Mesodermal cell (in vitro differentiated cells): ENCODE data around the gene NTN1.

Experiments used
- H3K27ac ChIP-seq: 2 replicates; pipeline ENCODE4 v1.7.0; 2013; ENCODE audit warnings: mild to moderate bottlenecking, low read depth, low read length, moderate library complexity; ENCODE audit not compliant: severe bottlenecking
- H3K36me3 ChIP-seq: 2 replicates; pipeline ENCODE4 v1.7.1; 2013; ENCODE audit warnings: mild to moderate bottlenecking, low read length, moderate library complexity; ENCODE audit not compliant: control insufficient read depth, insufficient read depth
- H3K4me1 ChIP-seq: one replicate; pipeline ENCODE4 v1.7.1; 2013; ENCODE audit warnings: mild to moderate bottlenecking, low read length; ENCODE audit not compliant: insufficient read depth, control insufficient read depth, poor library complexity, severe bottlenecking
- H3K4me3 ChIP-seq: 2 replicates; pipeline ENCODE4 v1.7.0; 2013; ENCODE audit warnings: low read length, control low read depth, mild to moderate bottlenecking; ENCODE audit not compliant: insufficient read depth, poor library complexity, severe bottlenecking; ENCODE audit errors: extremely low read depth
- H3K9me3 ChIP-seq: 2 replicates; pipeline ENCODE4 v1.7.1; 2013; ENCODE audit warnings: mild to moderate bottlenecking, low read length, moderate library complexity; ENCODE audit not compliant: control insufficient read depth
- WGBS, 2 experiments: methylation state at CpG; one replicate each; pipeline ENCODE4 v1.1.5; 2013; ENCODE audit warnings: missing lambda C conversion rate in 2 of 2; ENCODE audit not compliant: insufficient coverage in 2 of 2; 5-methylcytosine and 5-hydroxymethylcytosine counted together

Gene NTN1

GRCh38 chr17:8994319-8994718 is 27.0 kb upstream of the NTN1 start:
- WGBS, 2 experiments = 33 to 49% methylated on average over 4 to 5 of the region's 7 CpGs
- Histone ChIP-seq H3K27ac (no peak overlapping the region), H3K4me1 (no peaks in the 10 kb centered on the region), H3K36me3 (no peaks in the 10 kb centered on the region), H3K9me3 (no peaks in the 10 kb centered on the region), H3K4me3 (no peak overlapping the region)

DNA sequence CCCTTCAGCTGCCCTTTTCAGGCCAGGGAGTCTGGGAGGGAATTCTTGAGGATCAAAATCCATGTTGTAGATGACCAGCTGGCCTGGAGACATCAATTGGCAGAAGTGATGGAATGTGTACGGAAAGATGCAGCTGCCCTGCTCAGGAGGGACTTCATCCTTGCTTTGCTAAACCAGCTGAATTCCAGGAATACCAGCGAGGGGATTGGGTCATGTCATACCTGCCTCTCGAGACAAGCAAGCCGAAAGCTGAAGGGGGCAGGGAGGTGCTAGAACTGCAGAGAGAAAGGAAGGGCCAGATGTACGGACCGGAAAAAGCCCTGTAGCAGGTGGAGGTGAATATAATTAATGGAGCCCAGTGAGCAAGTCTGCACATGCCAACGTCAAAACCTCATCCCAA is 25.6 kb upstream of the NTN1 start:
- no peak overlapping the region for H3K4me3 ChIP-seq
- WGBS, 2 experiments = 59 to 63% methylated on average over 4 of the region's 7 CpGs
- H3K36me3 ChIP-seq = no peaks in the 10 kb centered on the region
- H3K9me3 ChIP-seq = peaks cover 4% of the 10 kb centered on the region
- H3K4me1 ChIP-seq = no peaks in the 10 kb centered on the region
- no peak overlapping the region for H3K27ac ChIP-seq

GRCh38 chr17:8997994-8998628 is 23.2 kb upstream of the NTN1 start:
- 44% methylated on average over 1 of the region's 9 CpGs; no CpG with 5 or more reads in 1 of the 2 experiments for WGBS, 2 experiments
- H3K36me3 ChIP-seq = no peaks in the 10 kb centered on the region
- no peak overlapping the region for H3K4me3 ChIP-seq
- no peak overlapping the region for H3K27ac ChIP-seq
- no peaks in the 10 kb centered on the region for H3K4me1 ChIP-seq
- peaks cover 4% of the 10 kb centered on the region for H3K9me3 ChIP-seq

- Histone ChIP-seq H3K4me3 (no peak overlapping the region), H3K36me3 (no peaks in the 10 kb centered on the region), H3K4me1 (no peaks in the 10 kb centered on the region), H3K9me3 (peaks cover 4% of the 10 kb centered on the region), H3K27ac (no peak overlapping the region)
- WGBS, 2 experiments = 77 to 83% methylated on average over 1 of the region's 3 CpGs
Observed at GRCh38 chr17:9001559-9001958, 19.8 kb upstream of the NTN1 start.

DNA sequence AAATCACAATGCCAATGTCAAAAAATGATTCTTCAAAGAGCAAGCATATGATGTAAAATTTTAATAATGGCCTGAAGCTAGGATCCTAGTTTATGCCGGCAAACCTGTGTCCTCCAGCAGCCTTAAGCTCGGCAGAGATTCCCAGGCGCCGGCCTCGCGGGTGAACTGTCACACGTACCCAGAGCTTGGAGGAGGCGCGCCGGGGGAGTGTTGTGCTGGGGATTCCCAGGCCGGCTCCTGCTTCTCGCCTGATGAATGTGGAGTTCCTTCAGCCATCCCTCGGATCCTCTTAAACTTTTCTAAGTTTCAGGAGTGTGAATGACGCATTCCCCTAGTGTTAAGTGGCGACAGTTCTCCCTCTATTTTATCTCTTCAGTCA is 19.1 kb upstream of the NTN1 start:
- peaks cover 4% of the 10 kb centered on the region for H3K9me3 ChIP-seq
- no peak overlapping the region for H3K27ac ChIP-seq
- WGBS, 2 experiments = 10 to 15% methylated on average over 10 to 11 of the region's 15 CpGs
- H3K4me1 ChIP-seq = no peaks in the 10 kb centered on the region
- H3K4me3 ChIP-seq = no peak overlapping the region
- H3K36me3 ChIP-seq = no peaks in the 10 kb centered on the region

- H3K9me3 ChIP-seq = peaks cover 4% of the 10 kb centered on the region
- no peaks in the 10 kb centered on the region for H3K36me3 ChIP-seq
- peak overlapping the region; percentile 28 for H3K4me3 ChIP-seq
- no peak overlapping the region for H3K27ac ChIP-seq
- 1 to 2% methylated on average over 47 to 63 of the region's 69 CpGs for whole genome bisulfite sequencing, 2 experiments
- no peaks in the 10 kb centered on the region for H3K4me1 ChIP-seq
Observed at GRCh38 chr17:9002606-9003354, 18.5 kb upstream of the NTN1 start.

GRCh38 chr17:9003355-9004131 is 17.8 kb upstream of the NTN1 start:
- no peaks in the 10 kb centered on the region for H3K4me1 ChIP-seq
- peak overlapping the region; percentile 28 for H3K4me3 ChIP-seq
- H3K9me3 ChIP-seq = peaks cover 4% of the 10 kb centered on the region
- H3K36me3 ChIP-seq = no peaks in the 10 kb centered on the region
- WGBS, 2 experiments = 0 to 1% methylated on average over 49 to 63 of the region's 90 CpGs
- no peak overlapping the region for H3K27ac ChIP-seq

GRCh38 chr17:9004132-9004960 is 17.0 kb upstream of the NTN1 start:
- 3 to 4% methylated on average over 53 of the region's 58 CpGs for WGBS, 2 experiments
- H3K36me3 ChIP-seq = no peaks in the 10 kb centered on the region
- no peak overlapping the region for H3K27ac ChIP-seq
- H3K9me3 ChIP-seq = peaks cover 4% of the 10 kb centered on the region
- no peaks in the 10 kb centered on the region for H3K4me1 ChIP-seq
- H3K4me3 ChIP-seq = peak overlapping the region; percentile 21

DNA sequence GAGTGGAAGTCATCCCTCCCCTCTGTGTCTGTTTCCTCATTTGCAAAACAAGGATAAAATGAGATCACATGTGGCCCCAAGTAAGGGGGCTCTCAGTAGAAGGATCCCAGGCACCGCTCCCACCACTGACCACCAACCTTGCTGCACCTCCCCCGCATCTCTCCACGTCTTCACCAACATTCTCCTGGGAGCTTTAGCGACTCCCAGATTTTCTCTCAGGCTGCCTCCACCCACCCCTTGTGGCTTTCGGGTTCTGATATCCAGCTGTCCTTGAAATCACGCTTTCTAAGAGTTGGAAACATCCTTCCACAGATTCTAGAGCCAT is 16.4 kb upstream of the NTN1 start:
- Histone ChIP-seq H3K4me3 (no peak overlapping the region), H3K4me1 (no peaks in the 10 kb centered on the region), H3K27ac (no peak overlapping the region), H3K36me3 (no peaks in the 10 kb centered on the region), H3K9me3 (peaks cover 4% of the 10 kb centered on the region)
- WGBS, 2 experiments = 38 to 43% methylated on average over 4 to 6 of the region's 6 CpGs

GRCh38 chr17:9006175-9006767 is 15.0 kb upstream of the NTN1 start:
- 88 to 90% methylated on average over 6 of the region's 7 CpGs for WGBS, 2 experiments
- H3K4me1 ChIP-seq = no peaks in the 10 kb centered on the region
- H3K4me3 ChIP-seq = no peak overlapping the region
- no peaks in the 10 kb centered on the region for H3K9me3 ChIP-seq
- H3K27ac ChIP-seq = no peak overlapping the region
- H3K36me3 ChIP-seq = no peaks in the 10 kb centered on the region
